DND-41 (cell line): ENCODE measurements around the gene SOX5.

ENCODE experiments used
- CTCF ChIP-seq: IDR thresholded peaks from 2 replicates; pipeline ENCODE4 v1.5.1; 2012; ENCODE audit warnings: borderline replicate concordance, low read length, moderate library complexity, mild to moderate bottlenecking; ENCODE audit not compliant: poor library complexity, severe bottlenecking; ENCODE audit errors: extremely low read depth
- EZH2 ChIP-seq: IDR thresholded peaks from 3 replicates; pipeline ENCODE4 v1.6.1; 2012; ENCODE audit warnings: borderline replicate concordance, low read depth, mild to moderate bottlenecking, moderate library complexity, low read length, inconsistent platforms; ENCODE audit not compliant: severe bottlenecking

GRCh38 chr12:23927907-23928306 is 21.6 kb downstream of the SOX5 start:
- TF ChIP-seq CTCF: no peak
- TF ChIP-seq EZH2: no peak
